Endodermal cell (in vitro differentiated cells): ENCODE measurements around the gene ZNF280D. TPM values are rescaled to one million over a fixed set of nuclear protein-coding genes. Genes with fewer than 3 reads are reported as not detected.

Experiments used
- DNase-seq: peaks from one replicate; pipeline ENCODE4 v3.0.0-alpha.2; 2017
- H3K27ac ChIP-seq: 2 replicates; pipeline ENCODE4 v1.5.1; 2013; ENCODE audit warnings: mild to moderate bottlenecking, low read depth, low read length, moderate library complexity
- H3K27me3 ChIP-seq: 2 replicates; pipeline ENCODE4 v1.6.1; 2013; ENCODE audit warnings: mild to moderate bottlenecking, low read length, moderate library complexity; ENCODE audit not compliant: insufficient read depth, control insufficient read depth, poor library complexity, severe bottlenecking
- H3K36me3 ChIP-seq: 2 replicates; pipeline ENCODE4 v1.7.0; 2013; ENCODE audit warnings: mild to moderate bottlenecking, low read length, moderate library complexity; ENCODE audit not compliant: control insufficient read depth, insufficient read depth
- H3K4me1 ChIP-seq: one replicate; pipeline ENCODE4 v1.7.0; 2013; ENCODE audit warnings: low read length; ENCODE audit not compliant: control insufficient read depth, insufficient read depth
- H3K4me3 ChIP-seq: 2 replicates; pipeline ENCODE4 v1.5.1; 2013; ENCODE audit warnings: mild to moderate bottlenecking, low read length, moderate library complexity
- H3K9ac ChIP-seq: 2 replicates; pipeline ENCODE4 v1.6.1; 2013; ENCODE audit warnings: mild to moderate bottlenecking, low read length, moderate library complexity; ENCODE audit not compliant: poor library complexity, severe bottlenecking; ENCODE audit errors: extremely low read depth
- H3K9me3 ChIP-seq: 2 replicates; pipeline ENCODE4 v1.6.1; 2013; ENCODE audit warnings: mild to moderate bottlenecking, low read length, moderate library complexity; ENCODE audit not compliant: control insufficient read depth
- H3K27ac Mint-ChIP-seq: 2 replicates; pipeline ENCODE4 v1.8.0; 2020; ENCODE audit warnings: mixed read lengths
- H3K27me3 Mint-ChIP-seq: 2 replicates; pipeline ENCODE4 v1.8.0; 2021; ENCODE audit warnings: mild to moderate bottlenecking, mixed read lengths; ENCODE audit not compliant: insufficient read depth
- H3K36me3 Mint-ChIP-seq: 2 replicates; pipeline ENCODE4 v1.8.0; 2020; ENCODE audit warnings: low read depth, mixed read lengths
- H3K4me1 Mint-ChIP-seq: 2 replicates; pipeline ENCODE4 v1.8.0; 2020; ENCODE audit warnings: mixed read lengths
- H3K4me3 Mint-ChIP-seq: 2 replicates; pipeline ENCODE4 v1.8.0; 2020; ENCODE audit warnings: mild to moderate bottlenecking, moderate library complexity, mixed read lengths
- H3K9me3 Mint-ChIP-seq: 2 replicates; pipeline ENCODE4 v1.8.0; 2020; ENCODE audit warnings: mild to moderate bottlenecking, mixed read lengths
- CTCF ChIP-seq: fragments of 200-600 bp; sonication (generic); conservative IDR thresholded peaks from 2 replicates; pipeline ENCODE4 v1.5.0; 2021; ENCODE audit warnings: antibody characterized with exemption, mild to moderate bottlenecking
- WGBS, 2 experiments: methylation state at CpG; one replicate each; pipeline versions ENCODE4 v1.1.5 to v1.1.7; 2013; ENCODE audit warnings: missing lambda C conversion rate in 2 of 2, mixed read lengths in 1 of 2; ENCODE audit not compliant: insufficient coverage in 1 of 2, insufficient read length in 1 of 2; 5-methylcytosine and 5-hydroxymethylcytosine counted together
- total RNA-seq, 2 donors: library from RNA; stranded (reverse); fragmentation: NEBNext Ultra II Directional in 1 of 2; extraction: Animal tissue kit (Norgen Biotek cat#: 25700) in 1 of 2; gene quantifications; 2 replicates in 1 of 2; 3 replicates in 1 of 2; pipeline ENCODE4 v1.2.1, GENCODE V29; 2021

ZNF280D gene
- total RNA-seq, 2 donors from 2014 or later, result 22.0 to 35.1 TPM

- no peak overlapping the region for H3K4me3 ChIP-seq
- DNase-seq, result no peak
- Mint-ChIP-seq H3K27ac (no peak overlapping the region), H3K27me3 (no peaks in the 10 kb centered on the region), H3K36me3 (peaks cover 12% of the 10 kb centered on the region), H3K4me1 (peaks cover 9% of the 10 kb centered on the region), H3K9me3 (no peaks in the 10 kb centered on the region), H3K4me3 (no peak overlapping the region)
- no peak for TF ChIP-seq CTCF
- H3K4me1 ChIP-seq, result no peaks in the 10 kb centered on the region
- H3K36me3 ChIP-seq, result no peaks in the 10 kb centered on the region
- no peaks in the 10 kb centered on the region for H3K27me3 ChIP-seq
- H3K27ac ChIP-seq, result no peak overlapping the region
- H3K9me3 ChIP-seq, result no peaks in the 10 kb centered on the region
- 75 to 100% methylated on average over 1 of the region's 1 CpG for WGBS, 2 experiments
- H3K9ac ChIP-seq, result no peak overlapping the region
Measured at GRCh38 chr15:56667517-56667916, 65.8 kb downstream of the ZNF280D start.

- H3K4me1 ChIP-seq, result no peaks in the 10 kb centered on the region
- Mint-ChIP-seq H3K27me3 (no peaks in the 10 kb centered on the region), H3K4me3 (no peak overlapping the region)
Measured at GRCh38 chr15:56660943-56661342, 72.4 kb downstream of the ZNF280D start.

GRCh38 chr15:56659197-56659596 lies 74.1 kb downstream of the ZNF280D start:
- no peaks in the 10 kb centered on the region for H3K4me1 ChIP-seq
- H3K9me3 ChIP-seq, result no peaks in the 10 kb centered on the region
- no peak overlapping the region for H3K9ac ChIP-seq
- no peak overlapping the region for H3K27ac Mint-ChIP-seq
- no peak for DNase-seq
- H3K27ac ChIP-seq, result no peak overlapping the region
- no peak overlapping the region for H3K4me3 Mint-ChIP-seq
- WGBS, 2 experiments, result 90% methylated on average over 1 of the region's 2 CpGs; no CpG with 5 or more reads in 1 of the 2 experiments
- no peaks in the 10 kb centered on the region for H3K27me3 ChIP-seq
- H3K4me3 ChIP-seq, result no peak overlapping the region
- H3K9me3 Mint-ChIP-seq, result no peaks in the 10 kb centered on the region
- no peaks in the 10 kb centered on the region for H3K4me1 Mint-ChIP-seq
- peaks cover 3% of the 10 kb centered on the region for H3K36me3 Mint-ChIP-seq
- TF ChIP-seq CTCF, result no peak
- no peaks in the 10 kb centered on the region for H3K27me3 Mint-ChIP-seq
- H3K36me3 ChIP-seq, result no peaks in the 10 kb centered on the region

More at GRCh38 chr15:56660943-56661342, 72.4 kb downstream of the ZNF280D start:
- no peak for DNase-seq
- Mint-ChIP-seq H3K36me3 (peaks cover 10% of the 10 kb centered on the region), H3K27ac (no peak overlapping the region), H3K9me3 (no peaks in the 10 kb centered on the region), H3K4me1 (no peaks in the 10 kb centered on the region)
- no peak for TF ChIP-seq CTCF
- Histone ChIP-seq H3K27me3 (no peaks in the 10 kb centered on the region), H3K36me3 (no peaks in the 10 kb centered on the region), H3K27ac (no peak overlapping the region), H3K4me3 (no peak overlapping the region), H3K9ac (no peak overlapping the region), H3K9me3 (no peaks in the 10 kb centered on the region)
